Measurements from ENCODE around the gene TRIM62.
A peak's percentile ranks its signal among the peaks of the same experiment; 100 is the strongest.
"Not testable (repeated sequence)": the region's sequence is repeated elsewhere in the genome, so short reads cannot be mapped to it uniquely, and the experiment has no call there.

TRIM62 gene

DNA sequence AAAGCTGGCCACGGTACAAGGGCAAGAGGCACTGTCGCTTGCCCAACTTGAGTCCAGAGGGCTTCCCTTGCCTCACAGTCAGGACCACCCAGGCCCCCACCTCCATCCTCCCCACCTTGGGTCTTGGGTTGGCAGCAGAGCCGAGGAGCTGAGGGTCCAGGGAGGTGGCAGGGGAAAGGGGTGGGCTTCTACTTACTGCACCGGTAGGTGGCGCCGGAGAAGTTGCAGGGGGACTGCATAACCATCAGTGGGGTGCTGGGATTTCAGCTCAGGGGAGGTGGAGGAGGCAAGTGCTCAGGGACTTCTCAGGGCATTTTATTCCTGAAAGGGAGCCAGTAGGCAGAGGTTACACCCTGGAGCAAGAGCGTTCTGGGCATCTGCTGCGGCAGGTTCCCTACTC is 44.0 kb downstream of the TRIM62 start:
- H3K4me1 ChIP-seq (ENCODE audit: low read length), result no peaks in the 10 kb centered on the region
- no peak overlapping the region for H3K4me3 ChIP-seq (ENCODE audit: low read length)
- no peak for DNase-seq
- no peaks in the 10 kb centered on the region for H3K9me2 ChIP-seq (replicated peaks; ENCODE audit: insufficient read depth, low read length)
- H3K27ac ChIP-seq (ENCODE audit: low read length), result no peak overlapping the region
- H3K9me3 ChIP-seq (replicated peaks; ENCODE audit: insufficient read depth, low read length), result no peaks in the 10 kb centered on the region
- H3K36me3 ChIP-seq (replicated peaks; ENCODE audit: insufficient read depth, low read length), result no peaks in the 10 kb centered on the region
- no peak overlapping the region for H3K4me2 ChIP-seq (ENCODE audit: low read depth, low read length)
- no peak overlapping the region for H3K9ac ChIP-seq (ENCODE audit: low read length)
- TF ChIP-seq EZH2phosphoT487 (IDR thresholded peaks at IDR 0.05; ENCODE audit: low read length) (no peak), EZH2 (optimal IDR thresholded peaks at IDR 0.05; ENCODE audit: low read depth, low read length) (no peak), CTCF (IDR thresholded peaks at IDR 0.05; ENCODE audit: low read length) (peak; percentile 15; the same call in 1 of the 2 replicates)
- no peak overlapping the region for H2AFZ ChIP-seq (ENCODE audit: low read length)
- H3K79me2 ChIP-seq (ENCODE audit: low read length), result no peaks in the 10 kb centered on the region
- H4K20me1 ChIP-seq (ENCODE audit: insufficient read depth, low read length), result no peaks in the 10 kb centered on the region
- no peaks in the 10 kb centered on the region for H3F3A ChIP-seq (ENCODE audit: insufficient read depth, low read length)
- no peaks in the 10 kb centered on the region for H3K27me3 ChIP-seq (replicated peaks; ENCODE audit: insufficient read depth, low read length)

DNA sequence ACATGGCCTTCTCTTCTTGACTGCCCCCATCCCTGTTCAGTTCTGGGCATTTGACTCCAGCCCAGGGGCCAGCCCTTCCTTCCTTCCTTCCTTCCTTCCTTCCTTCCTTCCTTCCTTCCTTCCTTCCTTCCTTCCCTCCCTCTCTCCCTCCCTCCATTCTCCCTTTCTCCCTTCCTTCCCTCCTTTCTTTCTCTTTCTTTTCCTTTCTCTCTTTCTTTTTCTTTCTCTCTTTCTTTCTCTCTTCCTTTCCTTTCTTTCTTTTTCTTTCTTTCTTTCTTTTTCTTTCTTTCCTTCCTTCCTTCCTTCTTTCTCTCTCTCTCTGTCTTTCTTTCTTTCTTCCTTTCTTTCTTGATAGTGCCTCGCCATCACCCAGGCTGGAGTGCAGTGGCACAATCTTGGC is 45.8 kb downstream of the TRIM62 start:
- H3K27me3 ChIP-seq (replicated peaks; ENCODE audit: insufficient read depth, low read length); H3K4me1 ChIP-seq (ENCODE audit: low read length); H3F3A ChIP-seq (ENCODE audit: insufficient read depth, low read length); H3K27ac ChIP-seq (ENCODE audit: low read length); DNase-seq; H2AFZ ChIP-seq (ENCODE audit: low read length); H3K4me3 ChIP-seq (ENCODE audit: low read length); H3K36me3 ChIP-seq (replicated peaks; ENCODE audit: insufficient read depth, low read length); H3K4me2 ChIP-seq (ENCODE audit: low read depth, low read length); H3K9me2 ChIP-seq (replicated peaks; ENCODE audit: insufficient read depth, low read length); H4K20me1 ChIP-seq (ENCODE audit: insufficient read depth, low read length); H3K9me3 ChIP-seq (replicated peaks; ENCODE audit: insufficient read depth, low read length); H3K9ac ChIP-seq (ENCODE audit: low read length); H3K79me2 ChIP-seq (ENCODE audit: low read length): not testable (repeated sequence)

GRCh38 chr1:33133478-33134105 is 48.3 kb downstream of the TRIM62 start:
- H3K9me2 ChIP-seq (replicated peaks; ENCODE audit: insufficient read depth, low read length), result no peaks in the 10 kb centered on the region
- TF ChIP-seq EZH2 (optimal IDR thresholded peaks at IDR 0.05; ENCODE audit: low read depth, low read length) (no peak), CTCF (IDR thresholded peaks at IDR 0.05; ENCODE audit: low read length) (no peak), EZH2phosphoT487 (IDR thresholded peaks at IDR 0.05; ENCODE audit: low read length) (no peak)
- 0 out of 2 replicates have a peak, but pooled peaks cover under 1% of the 10 kb centered on the region for H3F3A ChIP-seq (ENCODE audit: insufficient read depth, low read length)
- no peak overlapping the region for H3K27ac ChIP-seq (ENCODE audit: low read length)
- no peaks in the 10 kb centered on the region for H4K20me1 ChIP-seq (ENCODE audit: insufficient read depth, low read length)
- H3K4me3 ChIP-seq (ENCODE audit: low read length), result no peak overlapping the region
- no peaks in the 10 kb centered on the region for H3K36me3 ChIP-seq (replicated peaks; ENCODE audit: insufficient read depth, low read length)
- peaks cover 1% of the 10 kb centered on the region; the same call in 1 of the 2 replicates for H3K4me1 ChIP-seq (ENCODE audit: low read length)
- H3K9ac ChIP-seq (ENCODE audit: low read length), result no peak overlapping the region
- no peaks in the 10 kb centered on the region for H3K9me3 ChIP-seq (replicated peaks; ENCODE audit: insufficient read depth, low read length)
- no peaks in the 10 kb centered on the region for H3K27me3 ChIP-seq (replicated peaks; ENCODE audit: insufficient read depth, low read length)
- no peaks in the 10 kb centered on the region for H3K79me2 ChIP-seq (ENCODE audit: low read length)
- H2AFZ ChIP-seq (ENCODE audit: low read length), result no peak overlapping the region
- no peak for DNase-seq
- H3K4me2 ChIP-seq (ENCODE audit: low read depth, low read length), result no peak overlapping the region

DNA sequence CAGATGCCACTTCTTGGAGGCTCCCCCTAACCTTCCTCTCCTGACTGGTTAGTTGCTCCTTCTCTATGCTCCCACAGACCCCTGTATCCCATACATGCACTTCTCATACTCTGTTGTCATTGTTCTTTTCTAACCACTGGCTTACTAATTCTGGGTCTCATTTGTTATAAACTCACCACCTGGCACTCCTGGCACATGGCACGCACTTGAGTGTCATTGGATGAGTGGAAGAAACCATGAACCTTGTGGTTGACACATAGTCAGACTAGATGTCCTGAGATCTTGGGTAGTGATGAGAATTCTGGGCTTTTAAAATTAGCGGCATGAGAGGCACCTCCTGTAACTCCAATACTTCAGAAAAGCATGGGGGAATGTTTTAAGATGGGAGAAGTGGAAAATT is 49.3 kb downstream of the TRIM62 start:
- Histone ChIP-seq H3K79me2 (ENCODE audit: low read length) (no peaks in the 10 kb centered on the region), H3K27ac (ENCODE audit: low read length) (no peak overlapping the region), H3K4me2 (ENCODE audit: low read depth, low read length) (no peak overlapping the region), H3K4me3 (ENCODE audit: low read length) (no peak overlapping the region), H3K27me3 (replicated peaks; ENCODE audit: insufficient read depth, low read length) (no peaks in the 10 kb centered on the region), H3K4me1 (ENCODE audit: low read length) (peaks cover 6% of the 10 kb centered on the region; the same call in 1 of the 2 replicates), H4K20me1 (ENCODE audit: insufficient read depth, low read length) (no peaks in the 10 kb centered on the region), H3K9me2 (replicated peaks; ENCODE audit: insufficient read depth, low read length) (no peaks in the 10 kb centered on the region), H2AFZ (ENCODE audit: low read length) (no peak overlapping the region), H3F3A (ENCODE audit: insufficient read depth, low read length) (peaks cover 11% of the 10 kb centered on the region), H3K36me3 (replicated peaks; ENCODE audit: insufficient read depth, low read length) (no peaks in the 10 kb centered on the region), H3K9ac (ENCODE audit: low read length) (no peak overlapping the region), H3K9me3 (replicated peaks; ENCODE audit: insufficient read depth, low read length) (no peaks in the 10 kb centered on the region)
- DNase-seq, result no peak
- TF ChIP-seq CTCF (IDR thresholded peaks at IDR 0.05; ENCODE audit: low read length) (no peak), EZH2 (optimal IDR thresholded peaks at IDR 0.05; ENCODE audit: low read depth, low read length) (no peak), EZH2phosphoT487 (IDR thresholded peaks at IDR 0.05; ENCODE audit: low read length) (no peak)
